NK-92 (cell line): Measurements from ENCODE around the gene TDRD15.
"Not testable (repeated sequence)": the region's sequence is repeated elsewhere in the genome, so short reads cannot be mapped to it uniquely, and the experiment has no call there.

Experiments
- DNase-seq: peaks from one replicate; lab custom pipeline; 2025; ENCODE audit not compliant: unreplicated experiment; lab: John Stamatoyannopoulos, UW

The TDRD15 gene

DNA sequence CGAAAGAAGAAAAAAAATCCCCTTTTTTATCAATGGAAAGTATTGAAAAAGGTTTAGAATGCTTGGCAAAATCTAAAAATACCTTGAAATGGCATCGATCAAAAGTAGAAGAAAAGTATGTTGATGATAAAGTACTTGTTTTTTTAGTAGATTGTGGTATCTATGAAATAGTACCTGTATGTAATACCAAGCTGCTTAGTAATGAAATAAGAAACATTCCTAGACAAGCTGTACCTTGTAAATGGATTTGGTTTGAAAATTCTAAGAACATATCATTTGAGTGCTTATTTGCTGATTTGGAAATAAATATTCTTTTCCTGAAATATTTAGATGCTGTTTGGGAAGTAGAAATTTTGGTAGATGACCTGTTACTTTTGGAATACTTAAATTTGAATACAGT lies 18.4 kb downstream of the TDRD15 start:
- DNase-seq, result no peak

DNA sequence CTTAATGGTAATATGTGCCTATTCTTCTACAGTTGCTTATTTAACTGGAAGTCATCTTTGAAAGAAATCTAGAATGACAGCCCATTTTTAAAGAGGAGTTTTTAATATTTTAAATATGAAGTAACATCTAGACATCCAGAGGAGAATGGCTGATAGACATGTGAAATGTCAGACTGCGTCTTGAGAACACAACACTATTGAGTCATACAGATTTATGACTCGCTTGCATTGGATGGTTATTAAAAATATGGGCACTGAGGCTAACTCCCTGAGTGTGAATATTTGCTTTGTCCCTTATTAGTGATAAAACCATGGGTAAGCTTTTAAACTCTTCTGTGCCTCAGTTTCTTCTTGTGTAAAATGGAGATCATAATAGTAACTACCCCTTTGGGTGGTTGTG lies 22.9 kb downstream of the TDRD15 start:
- no peak for DNase-seq

- DNase-seq, result no peak
These were observed 24.9 kb downstream of the TDRD15 start for GRCh38 chr2:21148718-21149117.

DNA sequence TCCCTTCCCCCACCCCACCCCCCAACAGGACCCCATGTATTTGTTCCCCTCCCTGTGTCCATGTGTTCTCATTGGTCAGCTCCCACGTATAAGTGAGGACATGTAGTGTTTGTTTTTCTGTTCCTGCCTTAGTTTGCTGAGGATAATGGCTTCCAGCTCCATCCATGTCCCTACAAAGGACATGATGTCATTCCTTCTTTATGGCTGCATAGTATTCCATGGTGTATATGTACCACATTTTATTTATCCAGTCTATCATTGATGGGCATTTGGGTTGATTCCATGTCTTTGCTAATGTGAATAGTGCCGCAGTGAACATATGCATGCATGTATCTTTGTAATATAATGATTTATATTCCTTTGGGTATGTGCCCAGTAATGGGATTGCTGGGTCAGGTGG lies 27.5 kb downstream of the TDRD15 start:
- DNase-seq, result not testable (repeated sequence)

- no peak for DNase-seq
These were observed 31.8 kb downstream of the TDRD15 start for GRCh38 chr2:21155365-21156136.

DNA sequence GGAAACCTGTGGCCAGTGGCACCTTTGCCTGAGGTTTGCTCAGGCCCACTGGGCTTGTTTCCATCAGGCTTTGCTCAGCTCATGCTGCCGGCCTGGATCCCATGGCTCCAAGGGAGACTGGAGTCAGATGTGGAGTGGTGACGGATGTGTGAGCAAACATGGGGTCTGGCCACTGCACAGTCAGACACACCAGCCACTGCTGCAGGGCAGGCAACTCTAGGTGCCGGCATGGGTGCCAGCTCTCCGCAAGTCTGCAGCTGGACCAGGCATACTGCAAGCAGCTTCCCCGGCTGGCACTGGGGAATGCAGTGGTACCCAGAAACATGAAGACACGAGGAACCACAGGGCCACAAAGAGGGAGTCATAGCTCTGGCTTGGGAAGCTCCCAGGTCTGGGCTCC lies 37.4 kb downstream of the TDRD15 start:
- DNase-seq, result no peak

DNA sequence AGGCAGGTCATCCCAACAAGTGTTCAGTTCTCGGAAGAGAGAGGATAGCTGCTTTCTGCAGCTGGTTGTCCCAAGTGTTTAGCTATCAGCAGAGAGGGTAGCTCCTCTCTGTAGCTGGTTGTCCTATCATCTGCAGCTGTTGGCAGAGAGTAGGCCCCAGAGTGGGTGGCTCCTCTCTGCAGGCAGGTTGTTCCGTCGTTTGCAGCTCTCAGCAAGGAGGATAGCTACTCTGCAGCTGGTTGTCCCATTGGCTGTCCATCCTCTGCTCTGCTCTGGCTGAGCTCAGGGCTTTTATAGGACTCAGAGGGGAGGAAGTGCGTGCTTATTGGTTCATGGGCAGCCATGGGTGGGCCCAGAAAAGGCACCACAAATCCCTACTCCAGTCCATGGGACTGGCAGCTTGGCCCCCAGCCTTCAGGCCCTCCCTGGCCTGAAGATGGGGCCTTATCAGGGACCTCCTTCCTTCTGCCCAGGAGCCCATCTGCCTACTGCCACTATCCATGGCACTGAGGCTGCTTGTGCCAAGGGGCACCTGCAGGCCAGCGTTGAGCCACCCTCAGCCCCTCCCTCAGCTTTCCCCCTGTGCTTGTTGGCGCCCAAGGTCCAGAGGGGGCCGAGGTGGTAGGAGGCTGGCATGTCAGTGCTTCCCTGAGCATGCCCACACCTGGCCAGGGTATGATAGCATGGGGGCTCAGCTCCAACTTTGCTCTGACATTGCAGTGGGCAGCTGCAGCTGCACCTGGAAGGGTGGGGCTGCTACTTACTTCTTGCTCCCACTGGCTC lies 38.3 kb downstream of the TDRD15 start:
- no peak for DNase-seq

GRCh38 chr2:21162615-21162878 lies 38.8 kb downstream of the TDRD15 start:
- no peak for DNase-seq

GRCh38 chr2:21163213-21163612 lies 39.4 kb downstream of the TDRD15 start:
- DNase-seq, result no peak

DNA sequence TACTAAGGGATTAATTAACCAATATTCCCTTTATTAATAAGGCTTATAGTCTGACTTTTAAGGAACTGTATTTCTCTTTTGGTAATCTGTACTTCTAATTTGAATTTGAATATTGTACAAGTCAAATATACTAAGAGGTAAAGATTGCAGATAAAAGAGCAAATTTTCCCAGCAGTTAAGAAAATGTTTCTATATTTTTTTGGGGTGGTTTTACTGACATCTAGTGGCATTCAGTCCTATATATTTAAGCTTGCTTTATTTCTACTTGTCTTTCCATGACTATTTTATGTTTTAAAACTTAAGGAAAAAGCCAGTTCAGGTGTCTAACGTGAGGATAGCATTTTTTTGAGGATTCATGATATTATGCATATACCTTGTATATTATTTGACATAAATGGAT lies 41.6 kb downstream of the TDRD15 start:
- no peak for DNase-seq

DNA sequence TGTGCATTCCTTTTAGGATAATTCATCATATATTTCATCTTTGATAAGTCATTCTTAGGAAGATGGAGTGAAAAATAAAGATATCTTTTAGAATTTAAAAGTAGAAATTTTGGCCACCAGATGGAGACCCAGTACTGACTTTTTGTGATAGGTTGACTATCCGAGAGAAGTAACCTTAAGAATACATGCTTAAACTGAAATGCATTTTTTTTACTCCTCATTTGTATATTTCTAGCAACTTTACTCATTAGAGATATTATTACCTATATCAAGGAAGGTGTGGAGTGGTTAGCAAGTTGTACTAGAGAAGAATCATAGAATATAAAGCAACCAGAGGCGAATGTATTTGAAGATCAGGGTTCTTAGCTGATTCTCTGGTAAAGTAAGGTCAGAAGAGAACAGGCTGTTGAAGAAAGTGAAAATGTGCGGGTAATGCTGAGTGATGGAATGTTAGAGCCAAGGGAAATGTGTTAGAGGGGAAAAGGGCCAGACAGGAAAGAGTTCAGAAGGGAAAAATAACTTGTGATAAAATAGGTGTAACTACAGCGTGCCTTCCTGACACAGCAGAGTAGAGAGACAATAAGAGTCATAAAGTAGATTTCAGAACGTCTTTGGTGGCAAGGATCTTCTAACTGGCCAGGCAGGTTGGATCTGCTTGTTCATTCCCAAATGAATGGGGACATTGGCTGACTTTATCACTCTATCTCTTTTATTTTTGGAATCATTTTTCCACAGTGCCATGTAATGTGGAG lies 52.3 kb downstream of the TDRD15 start:
- DNase-seq, result no peak

DNA sequence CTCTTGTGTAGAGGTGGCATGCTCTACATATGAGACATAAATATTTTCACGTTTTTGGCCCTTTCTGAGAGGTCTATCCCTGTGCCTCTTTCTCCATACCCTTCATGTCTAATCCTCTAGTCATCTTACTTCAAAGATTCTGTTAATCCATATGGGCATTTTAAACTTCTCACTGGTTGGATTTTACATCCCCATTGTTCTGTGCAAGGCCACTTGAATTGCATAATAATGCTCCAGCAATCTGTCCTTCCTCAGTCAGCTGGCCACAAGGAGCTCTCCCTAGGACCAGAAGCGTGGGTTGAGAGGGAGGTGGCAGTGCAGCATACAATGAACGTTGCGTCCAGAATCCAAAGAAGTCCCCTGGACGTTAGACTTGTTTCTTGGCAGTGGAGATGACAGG lies 58.2 kb downstream of the TDRD15 start:
- no peak for DNase-seq

DNA sequence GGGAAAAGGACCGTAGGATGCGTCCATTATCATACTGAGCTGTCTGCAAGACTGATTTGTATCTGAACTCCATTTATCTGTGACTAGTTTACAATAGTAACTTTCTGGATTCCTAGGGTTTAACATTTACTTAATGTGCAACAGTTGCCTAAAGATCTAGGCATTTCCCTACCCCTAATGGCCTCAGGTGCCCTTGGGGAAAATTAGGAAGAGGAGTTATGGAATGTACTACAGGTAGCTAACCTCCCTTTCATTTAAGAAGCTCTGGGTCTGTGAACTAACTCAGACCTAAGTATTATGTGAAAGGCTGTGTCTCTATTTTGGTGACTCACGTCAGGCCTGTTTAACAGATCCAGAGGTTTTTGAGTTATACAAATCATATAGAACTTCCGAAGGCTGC lies 59.5 kb downstream of the TDRD15 start:
- DNase-seq, result no peak

DNA sequence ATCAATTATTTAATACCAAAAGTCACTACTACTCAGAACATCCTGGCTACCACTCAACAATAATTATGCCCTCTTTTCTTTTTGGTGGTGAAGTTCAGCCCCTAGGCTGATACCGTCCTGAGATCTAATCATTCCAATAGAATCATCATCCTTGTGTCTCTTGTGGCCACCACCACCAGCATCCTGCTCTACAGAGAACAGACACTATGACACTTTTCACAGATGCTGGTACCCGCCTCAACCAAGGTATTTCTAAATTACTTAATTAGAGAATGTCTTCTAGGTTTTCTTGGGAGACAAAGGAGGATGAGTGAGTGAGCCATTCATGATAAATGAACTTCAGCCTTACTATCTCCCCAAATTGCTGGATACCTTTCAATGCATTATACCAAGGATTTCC lies 60.0 kb downstream of the TDRD15 start:
- DNase-seq, result no peak

- no peak for DNase-seq
These were observed 67.8 kb downstream of the TDRD15 start for GRCh38 chr2:21191535-21191934.
